Nephron progenitor cell (in vitro differentiated cells): Measurements from ENCODE around the gene DCN.

Source experiments
- DNase-seq: peaks from one replicate; pipeline ENCODE4 v3.0.0; 2021
- H3K27ac Mint-ChIP-seq: 2 replicates; pipeline ENCODE4 v1.8.0; 2021; ENCODE audit warnings: mild to moderate bottlenecking, moderate library complexity, mixed read lengths
- H3K27me3 Mint-ChIP-seq: 2 replicates; pipeline ENCODE4 v1.8.0; 2021; ENCODE audit warnings: mild to moderate bottlenecking, low read depth, mixed read lengths; ENCODE audit not compliant: poor library complexity
- H3K36me3 Mint-ChIP-seq: 2 replicates; pipeline ENCODE4 v1.8.0; 2021; ENCODE audit warnings: low read depth, mixed read lengths
- H3K4me1 Mint-ChIP-seq: 2 replicates; pipeline ENCODE4 v1.8.0; 2021; ENCODE audit warnings: mixed read lengths
- H3K4me3 Mint-ChIP-seq: 2 replicates; pipeline ENCODE4 v1.8.0; 2021; ENCODE audit warnings: mild to moderate bottlenecking, moderate library complexity, mixed read lengths
- H3K9me3 Mint-ChIP-seq: 2 replicates; pipeline ENCODE4 v1.8.0; 2021; ENCODE audit warnings: mild to moderate bottlenecking, moderate library complexity, mixed read lengths
- CTCF ChIP-seq: fragments of 200-600 bp; sonication (generic); IDR thresholded peaks from 2 replicates; pipeline ENCODE4 v1.5.0; 2021; ENCODE audit warnings: antibody characterized with exemption

The DCN gene

GRCh38 chr12:91171476-91171875 is 11.1 kb downstream of the DCN start:
- no peaks in the 10 kb centered on the region for H3K27me3 Mint-ChIP-seq
- H3K9me3 Mint-ChIP-seq = no peaks in the 10 kb centered on the region
- H3K27ac Mint-ChIP-seq = no peak overlapping the region
- no peaks in the 10 kb centered on the region for H3K36me3 Mint-ChIP-seq
- H3K4me1 Mint-ChIP-seq = peaks cover 7% of the 10 kb centered on the region
- DNase-seq = no peak
- H3K4me3 Mint-ChIP-seq = no peak overlapping the region
- TF ChIP-seq CTCF = no peak

- TF ChIP-seq CTCF = no peak
- Mint-ChIP-seq H3K9me3 (no peaks in the 10 kb centered on the region), H3K4me3 (no peak overlapping the region), H3K27me3 (peaks cover 3% of the 10 kb centered on the region), H3K27ac (peak overlapping the region; percentile 58), H3K36me3 (no peaks in the 10 kb centered on the region), H3K4me1 (no peaks in the 10 kb centered on the region)
- no peak for DNase-seq
These were observed 19.5 kb downstream of the DCN start for GRCh38 chr12:91163116-91163515.

GRCh38 chr12:91161009-91161408 is 21.6 kb downstream of the DCN start:
- Mint-ChIP-seq H3K27me3 (peaks cover 3% of the 10 kb centered on the region), H3K36me3 (no peaks in the 10 kb centered on the region), H3K27ac (no peak overlapping the region), H3K4me3 (no peak overlapping the region), H3K9me3 (no peaks in the 10 kb centered on the region), H3K4me1 (no peaks in the 10 kb centered on the region)
- no peak for DNase-seq
- TF ChIP-seq CTCF = no peak

GRCh38 chr12:91155990-91156389 is 26.6 kb downstream of the DCN start:
- no peaks in the 10 kb centered on the region for H3K4me1 Mint-ChIP-seq
- H3K27ac Mint-ChIP-seq = no peak overlapping the region
- no peak overlapping the region for H3K4me3 Mint-ChIP-seq
- no peak for DNase-seq
- no peak for TF ChIP-seq CTCF
- no peaks in the 10 kb centered on the region for H3K36me3 Mint-ChIP-seq
- peaks cover 3% of the 10 kb centered on the region for H3K27me3 Mint-ChIP-seq
- H3K9me3 Mint-ChIP-seq = no peaks in the 10 kb centered on the region

GRCh38 chr12:91154131-91154530 is 28.5 kb downstream of the DCN start:
- no peak for TF ChIP-seq CTCF
- Mint-ChIP-seq H3K9me3 (no peaks in the 10 kb centered on the region), H3K4me3 (no peak overlapping the region), H3K4me1 (no peaks in the 10 kb centered on the region), H3K36me3 (no peaks in the 10 kb centered on the region), H3K27ac (no peak overlapping the region), H3K27me3 (no peaks in the 10 kb centered on the region)
- DNase-seq = no peak

GRCh38 chr12:91144053-91144452 is 38.6 kb downstream of the DCN start:
- peaks cover 6% of the 10 kb centered on the region for H3K27me3 Mint-ChIP-seq
- H3K9me3 Mint-ChIP-seq = no peaks in the 10 kb centered on the region
- H3K36me3 Mint-ChIP-seq = no peaks in the 10 kb centered on the region
- no peak for DNase-seq
- no peak overlapping the region for H3K4me3 Mint-ChIP-seq
- no peak for TF ChIP-seq CTCF
- H3K4me1 Mint-ChIP-seq = peaks cover 11% of the 10 kb centered on the region
- H3K27ac Mint-ChIP-seq = no peak overlapping the region
